Measurements from ENCODE around the gene DCLK1. TPM values are rescaled to one million over a fixed set of nuclear protein-coding genes. Genes with fewer than 3 reads are reported as not detected.

DCLK1 gene
- total RNA-seq, 1 donor from 2014 or later, result 3.9 TPM

- no peak for TF ChIP-seq CTCF (IDR thresholded peaks at IDR 0.05; ENCODE audit: unreplicated experiment)
- Mint-ChIP-seq H3K27ac (no peak overlapping the region), H3K9me3 (ENCODE audit: low read depth) (no peaks in the 10 kb centered on the region), H3K36me3 (ENCODE audit: insufficient read depth) (no peaks in the 10 kb centered on the region), H3K4me3 (ENCODE audit: low read depth) (no peak overlapping the region), H3K4me1 (ENCODE audit: low read depth) (peaks cover 11% of the 10 kb centered on the region), H3K27me3 (peaks cover 3% of the 10 kb centered on the region)
- no peak for DNase-seq (ENCODE audit: low spot score, unreplicated experiment)
Measured at GRCh38 chr13:35796623-35797022, 334.6 kb downstream of the DCLK1 start.

GRCh38 chr13:35794734-35795389 lies 336.3 kb downstream of the DCLK1 start:
- peaks cover 11% of the 10 kb centered on the region for H3K4me1 Mint-ChIP-seq (ENCODE audit: low read depth)
- no peak overlapping the region for H3K4me3 Mint-ChIP-seq (ENCODE audit: low read depth)
- H3K36me3 Mint-ChIP-seq (ENCODE audit: insufficient read depth), result no peaks in the 10 kb centered on the region
- TF ChIP-seq CTCF (IDR thresholded peaks at IDR 0.05; ENCODE audit: unreplicated experiment), result no peak
- no peaks in the 10 kb centered on the region for H3K9me3 Mint-ChIP-seq (ENCODE audit: low read depth)
- no peak overlapping the region for H3K27ac Mint-ChIP-seq
- no peak for DNase-seq (ENCODE audit: low spot score, unreplicated experiment)
- H3K27me3 Mint-ChIP-seq, result peaks cover 3% of the 10 kb centered on the region

- no peaks in the 10 kb centered on the region for H3K36me3 Mint-ChIP-seq (ENCODE audit: insufficient read depth)
- no peak for DNase-seq (ENCODE audit: low spot score, unreplicated experiment)
- TF ChIP-seq CTCF (IDR thresholded peaks at IDR 0.05; ENCODE audit: unreplicated experiment), result no peak
- H3K9me3 Mint-ChIP-seq (ENCODE audit: low read depth), result no peaks in the 10 kb centered on the region
- no peak overlapping the region for H3K4me3 Mint-ChIP-seq (ENCODE audit: low read depth)
- peaks cover 11% of the 10 kb centered on the region for H3K4me1 Mint-ChIP-seq (ENCODE audit: low read depth)
- peaks cover 3% of the 10 kb centered on the region for H3K27me3 Mint-ChIP-seq
- H3K27ac Mint-ChIP-seq, result no peak overlapping the region
Measured at GRCh38 chr13:35793823-35794222, 337.4 kb downstream of the DCLK1 start.

GRCh38 chr13:35792911-35793310 lies 338.3 kb downstream of the DCLK1 start:
- no peak for TF ChIP-seq CTCF (IDR thresholded peaks at IDR 0.05; ENCODE audit: unreplicated experiment)
- H3K27ac Mint-ChIP-seq, result no peak overlapping the region
- H3K9me3 Mint-ChIP-seq (ENCODE audit: low read depth), result no peaks in the 10 kb centered on the region
- H3K27me3 Mint-ChIP-seq, result peaks cover 3% of the 10 kb centered on the region
- H3K4me1 Mint-ChIP-seq (ENCODE audit: low read depth), result peaks cover 11% of the 10 kb centered on the region
- no peaks in the 10 kb centered on the region for H3K36me3 Mint-ChIP-seq (ENCODE audit: insufficient read depth)
- H3K4me3 Mint-ChIP-seq (ENCODE audit: low read depth), result no peak overlapping the region
- no peak for DNase-seq (ENCODE audit: low spot score, unreplicated experiment)

- Mint-ChIP-seq H3K9me3 (ENCODE audit: low read depth) (no peaks in the 10 kb centered on the region), H3K27ac (no peak overlapping the region), H3K4me1 (ENCODE audit: low read depth) (peaks cover 6% of the 10 kb centered on the region), H3K27me3 (peaks cover 3% of the 10 kb centered on the region), H3K36me3 (ENCODE audit: insufficient read depth) (no peaks in the 10 kb centered on the region), H3K4me3 (ENCODE audit: low read depth) (no peak overlapping the region)
- DNase-seq (ENCODE audit: low spot score, unreplicated experiment), result no peak
- no peak for TF ChIP-seq CTCF (IDR thresholded peaks at IDR 0.05; ENCODE audit: unreplicated experiment)
Measured at GRCh38 chr13:35792021-35792420, 339.2 kb downstream of the DCLK1 start.
